Glomerular visceral epithelial cell (primary cell): ENCODE measurements around the gene TBC1D1.

ENCODE experiments used
- DNase-seq: peaks from one replicate; pipeline ENCODE4 v3.0.0-alpha.2; 2016; ENCODE audit errors: extremely low spot score

Gene TBC1D1

GRCh38 chr4:38167973-38168372 lies 277.1 kb downstream of the TBC1D1 start:
- no peak for DNase-seq

DNA sequence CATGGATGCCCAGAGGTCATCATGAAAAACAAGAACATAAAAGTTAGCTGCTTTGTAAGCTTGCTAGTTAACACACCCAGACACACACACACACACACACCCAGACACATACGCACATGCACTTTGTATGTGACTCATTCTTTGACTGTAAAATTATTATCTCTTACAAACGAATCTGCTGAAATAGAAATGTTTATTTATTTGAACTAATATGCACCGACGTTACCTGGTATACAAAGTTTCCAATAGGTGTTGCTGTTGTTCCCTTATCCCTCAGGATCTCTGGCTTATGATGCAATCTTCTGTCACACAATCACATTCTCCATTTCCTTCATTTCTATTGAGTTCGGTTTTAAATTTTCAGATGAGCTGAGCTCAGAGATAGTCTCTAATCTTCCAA lies 278.6 kb downstream of the TBC1D1 start:
- DNase-seq: no peak

DNA sequence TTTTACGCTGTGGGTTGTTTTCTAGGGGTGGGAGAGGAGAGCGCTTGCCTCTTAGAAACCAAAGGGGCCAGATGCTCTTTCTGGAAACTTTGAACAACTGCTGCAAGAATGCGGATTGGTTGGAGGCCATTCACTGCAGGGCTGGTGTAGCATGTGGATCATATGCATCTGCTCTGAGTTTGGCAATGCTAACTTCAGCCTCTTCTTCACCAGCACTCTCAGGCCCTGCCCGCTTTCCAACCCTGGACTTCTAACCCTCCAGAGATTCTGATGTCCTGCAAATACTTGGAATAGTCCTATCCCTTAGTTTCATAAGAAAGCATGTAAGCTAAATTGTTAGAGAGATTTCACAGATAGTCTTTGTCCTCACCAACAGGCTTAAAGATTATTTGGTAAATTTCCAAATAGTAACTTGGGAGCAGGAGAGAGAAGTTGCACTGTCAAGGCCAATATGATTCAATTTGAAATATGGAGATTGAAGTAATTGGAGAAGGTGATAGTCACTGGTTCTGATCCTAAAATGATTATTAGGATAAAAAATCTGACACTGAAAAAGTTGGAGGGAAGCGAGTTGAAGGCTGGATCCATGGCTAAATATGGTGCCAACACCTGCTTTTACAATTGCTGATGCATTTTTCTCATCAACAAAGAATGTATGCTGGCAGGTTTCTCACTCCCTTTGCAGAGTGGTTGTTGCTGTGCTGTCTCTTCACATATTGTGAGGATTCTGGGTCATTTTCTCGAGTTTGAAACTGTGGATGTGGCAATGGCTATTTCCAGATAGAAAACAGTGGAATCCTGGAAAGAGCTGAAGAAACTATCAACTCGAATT lies 279.7 kb downstream of the TBC1D1 start:
- no peak for DNase-seq

GRCh38 chr4:38172078-38172477 lies 281.2 kb downstream of the TBC1D1 start:
- DNase-seq: no peak

GRCh38 chr4:38173935-38174518 lies 283.1 kb downstream of the TBC1D1 start:
- DNase-seq: no peak

DNA sequence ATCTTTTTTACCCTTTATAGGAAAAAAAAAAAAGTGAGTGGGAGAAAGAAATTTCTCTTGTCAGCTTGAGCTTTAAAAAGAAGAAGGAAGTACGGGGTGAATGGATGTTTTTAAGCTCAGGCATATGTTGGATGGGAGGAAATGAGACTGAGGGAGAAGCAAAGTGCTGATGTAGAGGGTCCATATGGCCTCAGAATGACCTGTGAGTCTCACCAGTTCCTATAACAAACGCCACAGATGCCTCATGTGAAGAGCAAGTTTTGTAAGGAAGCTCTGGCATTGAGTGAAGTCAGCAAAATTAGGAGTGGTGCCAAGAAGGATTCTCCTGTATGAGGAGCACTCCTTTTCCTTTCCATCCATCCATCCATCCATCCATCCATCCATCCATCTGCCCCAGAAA lies 283.9 kb downstream of the TBC1D1 start:
- DNase-seq: no peak

- DNase-seq: no peak
Measured at GRCh38 chr4:38176165-38176564, 285.3 kb downstream of the TBC1D1 start.

DNA sequence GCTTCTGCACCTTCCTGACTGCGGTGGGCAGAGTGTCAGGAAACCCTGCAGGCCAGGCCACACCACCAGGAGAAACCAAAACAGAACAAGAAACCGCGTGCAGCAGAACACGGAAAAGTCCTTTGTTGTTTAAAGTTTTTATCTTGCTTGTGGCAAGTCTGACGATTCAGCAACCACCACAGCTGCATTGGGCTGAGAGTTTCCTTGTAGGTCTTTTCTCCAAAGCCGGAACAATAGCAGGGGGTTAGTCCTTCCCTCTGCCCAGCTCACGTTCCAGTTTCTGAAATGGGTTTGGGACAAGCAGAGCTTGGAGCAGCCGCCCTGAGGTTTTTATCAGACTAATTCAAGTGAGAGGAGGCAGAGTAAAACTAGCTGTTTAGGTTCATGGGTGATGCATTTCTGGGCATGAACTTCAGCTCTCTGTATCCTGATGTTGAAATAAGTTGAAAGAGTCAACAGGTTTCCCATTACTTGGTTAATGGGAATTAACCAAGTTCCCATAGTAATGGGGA lies 286.2 kb downstream of the TBC1D1 start:
- DNase-seq: no peak

GRCh38 chr4:38177641-38178391 lies 286.9 kb downstream of the TBC1D1 start:
- no peak for DNase-seq

DNA sequence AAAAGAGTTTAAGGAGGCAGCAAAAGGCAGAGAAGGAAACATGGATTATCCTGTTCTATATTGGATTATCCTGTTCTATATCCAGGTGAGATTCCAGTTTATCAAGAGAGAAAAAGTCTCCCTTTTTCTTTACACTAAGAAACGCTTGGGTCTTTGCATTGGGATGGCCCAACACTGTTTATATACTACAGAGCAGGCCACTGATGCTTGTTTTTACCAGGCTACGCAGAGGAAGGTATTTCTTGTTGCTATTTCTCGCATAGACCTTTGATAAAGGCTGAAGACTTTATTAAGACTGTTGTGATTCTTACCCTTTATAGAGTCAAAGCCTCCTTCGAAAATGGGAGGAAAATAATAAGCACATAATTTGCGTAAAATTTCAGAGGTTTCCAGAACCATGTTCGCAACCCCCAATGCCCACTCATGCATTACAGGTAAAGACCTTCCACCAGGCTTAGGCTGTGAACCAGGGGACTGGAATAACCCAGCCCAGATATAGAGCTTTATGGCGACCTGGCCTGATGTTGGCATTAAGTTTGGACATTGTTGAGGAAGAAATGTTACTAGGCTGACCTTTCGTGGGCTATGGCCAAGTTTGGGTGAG lies 287.6 kb downstream of the TBC1D1 start:
- DNase-seq: no peak

- DNase-seq: peak; percentile 82
Measured at GRCh38 chr4:38179690-38180377, 288.9 kb downstream of the TBC1D1 start.

DNA sequence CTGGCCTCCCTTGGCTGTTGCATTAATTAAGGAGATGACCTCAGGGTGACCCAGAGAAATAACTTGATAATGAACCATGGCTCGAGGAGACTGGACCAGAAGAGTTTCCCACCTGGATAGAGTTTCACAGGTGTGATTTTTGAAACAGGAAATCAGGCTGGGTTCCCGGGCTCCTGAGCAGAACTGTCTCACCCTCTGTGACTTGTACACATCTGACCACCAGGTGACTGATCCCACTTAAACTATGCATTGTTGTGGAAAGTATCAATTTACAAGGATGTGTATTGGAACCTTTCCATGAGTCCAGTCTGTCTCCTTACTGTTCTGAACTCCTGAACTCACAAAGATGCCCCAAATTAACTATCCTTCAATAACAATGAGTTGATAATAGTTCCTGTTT lies 289.6 kb downstream of the TBC1D1 start:
- no peak for DNase-seq

GRCh38 chr4:38181286-38181685 lies 290.4 kb downstream of the TBC1D1 start:
- DNase-seq: no peak

DNA sequence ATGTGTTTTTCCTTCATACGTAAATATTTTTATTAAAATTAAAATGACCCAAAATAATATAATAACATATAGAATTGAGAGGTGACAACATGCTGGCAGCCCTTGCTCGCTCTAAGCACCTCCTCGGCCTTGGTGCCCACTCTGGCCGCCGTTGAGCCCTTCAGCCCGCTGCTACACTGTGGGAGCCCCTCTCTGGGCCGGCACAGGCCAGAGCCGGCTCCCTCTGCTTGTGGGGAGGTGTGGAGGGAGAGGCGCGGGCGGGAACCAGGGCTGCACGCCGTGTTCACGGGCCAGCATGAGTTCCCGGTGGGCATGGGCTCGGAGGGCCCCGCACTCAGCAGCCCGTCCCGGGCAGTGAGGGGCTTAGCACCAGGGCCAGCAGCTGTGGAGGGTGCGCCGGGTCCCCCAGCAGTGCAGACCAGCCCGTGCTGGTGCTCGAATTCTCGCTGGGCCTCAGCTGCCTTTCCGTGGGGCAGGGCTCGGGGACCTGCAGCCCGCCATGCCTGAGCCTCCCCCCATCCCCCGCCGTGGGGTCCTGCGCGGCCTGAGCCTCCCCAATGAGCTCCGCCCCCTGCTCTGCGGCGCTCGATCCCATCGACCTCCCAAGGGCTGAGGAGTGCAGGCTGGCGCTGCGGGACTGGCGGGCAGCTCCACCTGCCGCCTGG lies 291.6 kb downstream of the TBC1D1 start:
- DNase-seq: no peak

DNA sequence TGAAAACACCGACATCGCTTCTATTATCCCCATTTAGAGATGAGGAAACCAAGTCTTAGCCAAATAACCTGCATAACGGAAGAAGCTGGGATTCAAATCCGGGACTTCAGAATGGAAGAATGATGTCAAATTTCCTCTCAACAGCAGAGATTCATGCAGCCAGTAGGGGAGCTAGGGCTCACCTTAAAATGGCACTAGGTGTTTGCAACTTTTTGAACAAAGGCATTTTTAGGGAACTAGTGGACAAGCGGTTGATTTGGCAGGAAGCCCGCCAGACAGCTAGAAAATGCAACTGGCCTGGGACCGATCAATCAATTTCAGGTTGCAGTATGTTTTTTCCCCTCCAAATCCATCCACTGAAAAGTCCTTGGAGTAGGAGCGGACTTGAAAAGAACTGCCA lies 293.5 kb downstream of the TBC1D1 start:
- DNase-seq: no peak

DNA sequence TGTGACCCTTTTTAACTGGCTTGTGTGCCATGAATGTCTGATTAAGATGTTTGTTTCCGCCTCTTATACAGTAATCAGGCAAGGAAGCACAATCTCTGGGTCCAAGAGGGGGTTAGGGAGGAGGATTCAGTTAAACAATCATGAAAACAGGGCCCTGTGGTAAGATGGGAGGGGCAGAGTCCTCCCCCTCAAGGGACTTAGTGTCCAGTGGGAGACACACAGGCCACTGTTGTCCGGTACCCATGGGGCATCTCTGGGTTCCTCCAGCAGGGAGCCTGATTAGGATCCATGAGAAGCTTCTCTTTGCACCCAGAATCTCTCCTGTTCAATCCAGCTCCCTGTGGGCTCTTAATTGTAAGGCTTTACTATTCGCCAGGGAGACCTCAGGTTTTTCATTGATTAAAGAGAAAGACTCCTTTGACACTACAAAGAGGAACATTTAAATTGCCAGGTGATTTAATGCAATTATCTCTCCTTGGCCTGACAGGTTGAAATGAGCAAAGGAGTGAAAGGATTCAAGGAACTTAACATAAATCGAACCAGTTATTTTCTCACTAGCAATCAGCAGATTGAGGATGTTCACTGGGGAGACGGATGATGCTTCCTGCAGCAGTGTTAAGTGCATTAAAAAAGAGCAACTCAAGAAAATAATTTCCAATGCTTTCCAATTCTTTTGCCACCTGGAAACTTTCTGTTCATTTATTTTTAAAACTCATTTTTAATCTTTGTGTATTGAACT lies 294.7 kb downstream of the TBC1D1 start:
- no peak for DNase-seq

GRCh38 chr4:38188136-38188535 lies 297.3 kb downstream of the TBC1D1 start:
- no peak for DNase-seq

- no peak for DNase-seq
Measured at GRCh38 chr4:38188631-38189101, 297.8 kb downstream of the TBC1D1 start.
